SH-SY5Y (cell line): ENCODE measurements around the gene PYGB.

ENCODE experiments used
- GATA2 ChIP-seq: IDR thresholded peaks from 2 replicates; pipeline ENCODE4 v1.6.1; 2011; ENCODE audit warnings: mild to moderate bottlenecking, low read depth, low read length
- GATA3 ChIP-seq: IDR thresholded peaks from 2 replicates; pipeline ENCODE4 v1.6.1; 2011; ENCODE audit warnings: low read depth, mild to moderate bottlenecking, low read length, moderate library complexity

GRCh38 chr20:25247956-25248785 lies at the start of gene PYGB:
- no peak for TF ChIP-seq GATA2
- no peak for TF ChIP-seq GATA3
